Measurements from ENCODE around the gene HECTD4. TPM values are rescaled to one million over a fixed set of nuclear protein-coding genes. Genes with fewer than 3 reads are reported as not detected.
"Not testable (repeated sequence)": the region's sequence is repeated elsewhere in the genome, so short reads cannot be mapped to it uniquely, and the experiment has no call there.

Gene HECTD4
- total RNA-seq, 1 donor from 2014 or later, result 30.5 TPM

GRCh38 chr12:112401903-112402498 is 19.8 kb upstream of the HECTD4 start:
- ATAC-seq, result peak; percentile 26

DNA sequence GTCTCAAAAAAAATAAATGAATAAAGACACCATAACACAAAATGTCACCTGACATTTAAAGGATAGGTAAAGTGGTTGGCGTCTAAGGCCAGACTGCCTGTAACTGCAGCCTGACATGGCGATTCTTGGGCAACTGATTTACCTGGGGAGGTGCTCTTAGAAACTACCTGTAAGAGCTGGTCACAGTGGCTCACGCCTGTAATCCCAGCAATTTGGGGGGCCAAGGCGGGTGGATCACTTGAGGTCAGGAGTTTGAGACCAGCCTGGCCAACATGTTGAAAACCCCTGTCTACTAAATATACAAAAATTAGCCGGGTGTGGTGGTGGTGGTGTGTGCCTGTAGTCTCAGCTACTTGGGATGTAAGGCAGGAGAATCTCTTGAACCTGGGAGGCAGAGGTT is 18.8 kb upstream of the HECTD4 start:
- no peak for ATAC-seq

GRCh38 chr12:112393328-112393727 is 11.1 kb upstream of the HECTD4 start:
- no peak for ATAC-seq

DNA sequence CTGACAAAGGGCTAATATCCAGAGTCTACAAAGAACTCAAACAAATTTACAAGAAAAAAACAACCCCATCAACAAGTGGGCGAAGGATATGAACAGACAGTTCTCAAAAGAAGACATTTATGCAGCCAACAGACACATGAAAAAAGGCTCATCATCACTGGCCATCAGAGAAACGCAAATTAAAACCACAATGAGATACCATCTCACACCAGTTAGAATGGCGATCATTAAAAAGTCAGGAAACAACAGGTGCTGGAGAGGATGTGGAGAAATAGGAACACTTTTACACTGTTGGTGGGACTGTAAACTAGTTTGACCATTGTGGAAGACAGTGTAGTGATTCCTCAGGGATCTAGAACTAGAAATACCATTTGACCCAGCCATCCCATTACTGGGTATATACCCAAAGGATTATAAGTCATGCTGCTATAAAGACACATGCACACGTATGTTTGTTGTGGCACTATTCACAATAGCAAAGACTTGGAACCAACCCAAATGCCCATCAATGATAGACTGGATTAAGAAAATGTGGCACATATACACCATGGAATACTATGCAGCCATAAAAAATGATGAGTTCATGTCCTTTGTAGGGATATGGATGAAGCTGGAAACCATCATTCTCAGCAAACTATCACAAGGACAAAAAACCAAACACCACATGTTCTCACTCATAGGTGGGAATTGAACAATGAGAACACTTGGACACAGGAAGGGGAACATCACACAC is 7.9 kb upstream of the HECTD4 start:
- not testable (repeated sequence) for ATAC-seq

GRCh38 chr12:112389228-112389627 is 7.0 kb upstream of the HECTD4 start:
- ATAC-seq, result no peak

DNA sequence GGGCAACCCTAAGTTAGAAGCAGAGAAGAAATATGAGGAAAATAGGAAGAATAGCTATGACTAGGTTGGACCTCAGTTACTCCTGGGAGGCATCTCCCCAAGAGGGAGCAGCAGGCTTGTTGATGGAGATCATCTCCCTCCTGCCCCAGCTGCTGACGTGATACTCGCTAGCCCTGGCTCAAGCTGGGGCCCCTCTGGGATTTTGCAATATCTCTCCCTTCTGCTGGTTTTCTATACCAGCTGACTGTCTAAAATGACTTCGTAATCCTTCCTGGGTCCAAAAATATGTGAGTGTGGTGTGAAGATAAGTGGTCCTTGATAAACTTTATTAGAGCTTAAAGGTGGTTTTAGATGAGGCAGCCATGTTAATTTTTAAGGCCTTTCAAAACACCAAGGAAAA is 4.5 kb upstream of the HECTD4 start:
- no peak for ATAC-seq

GRCh38 chr12:112382866-112383265 is 635 bp upstream of the HECTD4 start:
- ATAC-seq, result no peak

DNA sequence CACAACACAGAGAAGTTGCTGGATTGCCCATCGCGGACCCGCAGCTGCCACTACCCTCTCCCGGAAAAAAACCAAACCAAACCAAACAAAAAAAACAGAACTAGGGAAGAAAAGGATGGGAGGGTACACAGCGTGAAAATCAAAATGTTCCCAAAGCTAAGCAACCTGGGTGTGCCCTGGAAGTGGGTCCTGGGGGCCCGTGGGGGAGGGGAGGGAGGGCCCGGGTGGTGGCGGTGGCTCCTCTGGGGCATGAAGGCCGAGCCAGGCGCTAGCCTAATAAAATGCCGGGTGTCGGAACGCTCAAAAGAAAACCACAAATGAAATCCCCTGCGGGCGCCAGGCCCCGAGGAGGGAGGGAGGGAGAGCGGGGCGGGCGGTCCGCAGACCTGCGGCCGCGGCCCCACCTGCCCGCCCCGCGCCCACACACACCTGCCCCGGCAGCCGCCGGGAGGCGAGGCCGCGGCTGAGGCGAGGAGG is 787 bp downstream of the HECTD4 start:
- ATAC-seq, result peak; percentile 59

DNA sequence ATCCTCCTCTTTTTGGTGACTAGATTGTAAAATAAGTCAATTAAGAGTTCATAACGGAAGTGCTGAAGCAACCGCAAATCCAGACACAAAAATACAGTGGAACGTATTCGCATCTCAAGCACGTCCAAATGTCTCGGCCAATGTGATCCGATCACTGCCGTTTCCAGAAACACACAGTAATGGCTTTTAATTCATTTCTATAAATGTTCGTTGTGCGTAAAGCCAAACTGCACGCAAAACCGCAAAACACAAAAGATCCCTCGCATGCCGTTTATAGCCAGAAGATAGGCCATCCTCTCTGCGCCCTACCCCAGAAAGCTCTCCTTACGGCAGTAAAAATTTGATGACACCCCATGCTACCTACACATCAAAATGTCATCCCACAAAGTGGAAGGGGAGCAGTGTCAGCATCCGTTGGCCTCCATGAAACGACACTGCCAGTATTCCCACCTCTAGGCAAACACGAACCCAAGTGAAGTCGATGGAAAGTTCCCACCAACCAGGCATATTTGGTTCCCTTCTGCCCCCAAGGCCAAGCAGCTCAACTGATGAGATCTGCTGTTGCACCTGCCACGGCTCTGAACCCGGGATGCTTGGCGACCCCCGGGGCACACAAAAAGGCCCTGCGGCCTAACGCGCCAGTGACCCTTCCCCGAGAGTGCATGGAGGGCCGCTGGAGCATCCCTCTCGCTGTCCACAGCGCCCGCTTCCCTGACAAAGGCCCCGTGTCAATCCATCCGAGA is 1.4 kb downstream of the HECTD4 start:
- ATAC-seq, result peak; percentile 2

DNA sequence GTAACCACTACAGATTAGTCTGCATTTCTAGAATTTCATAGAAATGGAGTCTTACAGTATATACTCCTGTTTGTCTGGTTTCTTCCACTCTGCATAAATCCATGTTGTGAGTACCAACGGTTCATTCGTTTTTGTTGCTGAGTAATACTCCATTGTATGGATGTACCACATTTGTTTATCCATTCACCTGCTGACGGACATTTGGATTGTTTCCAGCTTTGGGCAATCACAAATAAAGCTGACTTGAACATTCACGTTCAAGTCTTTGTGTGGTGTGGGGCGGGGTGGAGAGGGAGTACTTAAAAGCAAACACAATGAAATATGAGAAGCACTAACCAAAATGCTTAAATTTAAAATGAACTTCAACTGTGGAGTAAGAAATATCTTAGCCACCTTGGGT is 7.1 kb downstream of the HECTD4 start:
- ATAC-seq, result peak; percentile 76

DNA sequence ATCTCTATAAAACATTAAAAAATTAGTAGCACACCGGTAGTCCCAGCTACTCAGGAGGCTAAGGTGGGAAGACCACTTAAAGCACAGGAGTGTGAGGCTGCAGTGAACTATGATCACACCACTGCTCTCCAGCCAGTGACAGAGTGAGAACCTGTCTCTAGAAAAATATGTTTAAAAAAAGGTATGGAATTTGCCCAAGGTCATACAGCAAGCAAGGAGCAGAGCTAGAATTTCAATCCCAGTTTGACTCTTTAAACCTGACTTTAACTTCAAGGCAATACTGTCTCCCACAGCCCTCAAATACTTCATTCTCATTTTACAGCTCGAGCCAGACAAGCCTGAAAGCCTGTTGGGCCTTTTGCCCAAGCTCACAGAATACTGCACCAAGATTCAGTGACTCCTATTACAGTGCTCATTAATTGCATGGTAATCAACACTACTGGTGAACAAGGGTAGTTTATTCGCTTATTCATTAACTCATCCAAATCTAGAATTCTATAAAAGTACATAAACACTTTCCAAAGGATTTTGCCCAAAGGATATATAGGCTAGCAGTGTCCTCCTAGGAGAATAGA is 8.0 kb downstream of the HECTD4 start:
- ATAC-seq, result no peak

DNA sequence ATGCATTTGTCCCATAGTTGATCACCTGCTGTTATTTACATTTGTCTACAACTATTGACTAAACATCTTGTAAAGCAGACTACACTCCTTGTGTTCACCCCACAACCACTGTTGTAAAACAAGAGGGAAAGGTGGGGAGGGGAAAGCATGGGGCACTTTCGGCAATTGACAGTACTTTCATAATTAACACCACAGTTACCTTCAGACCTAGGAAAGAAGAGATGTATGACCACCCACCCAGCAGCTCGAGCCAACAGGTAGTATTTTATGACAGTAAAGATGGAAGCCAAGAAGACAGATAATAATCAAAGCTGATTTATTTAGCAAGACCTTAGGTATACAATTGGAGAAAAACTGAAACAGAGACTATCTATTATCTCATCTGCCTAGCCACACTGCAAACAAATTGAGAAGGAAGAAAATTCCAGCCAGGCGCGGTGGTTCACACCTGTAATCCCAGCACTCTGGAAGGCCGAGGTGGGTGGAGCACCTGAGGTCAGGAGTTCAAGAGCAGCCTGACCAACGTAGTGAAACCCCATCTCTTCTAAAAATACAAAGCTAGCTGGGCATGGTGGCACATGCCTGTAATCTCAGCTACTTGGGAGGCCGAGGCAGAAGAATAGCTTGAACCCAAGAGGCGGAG is 11.2 kb downstream of the HECTD4 start:
- no peak for ATAC-seq

DNA sequence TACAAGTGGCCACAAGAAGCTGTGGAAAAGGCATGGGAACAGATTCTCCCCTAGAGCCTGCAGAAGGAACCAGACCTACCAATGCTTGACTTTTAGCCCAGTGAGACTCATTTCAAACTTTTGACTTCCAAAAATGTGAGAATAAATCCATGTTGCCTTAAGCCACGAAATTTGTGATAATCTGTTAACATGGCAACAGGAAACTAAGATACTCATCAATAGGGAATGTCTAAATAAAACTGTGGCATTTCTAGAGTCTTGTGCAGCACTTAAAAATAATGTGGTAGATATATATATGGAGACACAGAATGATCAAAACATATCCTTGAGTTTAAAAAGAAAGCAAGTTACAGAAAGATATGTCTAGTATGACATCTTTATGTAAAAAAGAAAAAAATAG is 12.0 kb downstream of the HECTD4 start:
- ATAC-seq, result no peak

DNA sequence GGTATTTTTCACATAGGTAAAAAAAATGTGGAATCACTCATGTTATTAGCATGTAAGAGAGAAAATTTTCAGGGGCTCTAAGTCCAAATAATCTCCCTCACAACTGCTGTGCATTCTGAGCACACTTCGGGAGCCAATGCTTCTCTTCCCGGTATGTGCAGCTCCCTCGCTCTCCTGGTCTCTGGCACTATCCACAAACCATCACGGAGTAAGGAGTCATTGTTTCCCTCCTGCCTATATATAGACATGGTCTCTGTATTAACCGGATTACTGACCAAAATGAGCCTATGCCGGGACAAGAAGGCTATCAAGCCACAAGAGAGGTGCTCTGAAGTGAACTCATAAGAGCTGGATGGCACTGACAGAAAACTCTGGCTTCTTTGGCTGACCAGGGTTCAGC is 13.4 kb downstream of the HECTD4 start:
- ATAC-seq, result no peak

- ATAC-seq, result no peak
Measured at GRCh38 chr12:112367965-112368364, 14.3 kb downstream of the HECTD4 start.

DNA sequence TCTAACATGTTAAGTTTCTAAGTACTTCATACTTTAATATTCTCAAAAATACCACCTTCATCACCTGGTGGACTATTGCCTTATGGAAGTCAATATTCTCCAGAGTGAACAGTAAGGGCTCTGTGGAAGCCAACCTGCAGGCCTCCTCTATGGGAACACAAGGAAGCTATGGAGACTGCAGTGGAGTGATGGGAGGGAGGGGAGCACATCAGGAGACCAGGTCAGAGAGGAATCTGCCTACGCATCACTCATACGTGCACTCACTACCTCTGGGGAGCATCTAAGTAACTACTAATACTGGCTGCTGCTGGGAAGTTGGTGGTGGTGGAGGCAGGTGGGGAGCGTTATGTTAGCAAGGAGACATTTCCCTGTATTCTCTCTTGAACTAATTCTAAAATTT is 19.9 kb downstream of the HECTD4 start:
- ATAC-seq, result no peak

- ATAC-seq, result no peak
Measured at GRCh38 chr12:112361271-112361670, 21.0 kb downstream of the HECTD4 start.

DNA sequence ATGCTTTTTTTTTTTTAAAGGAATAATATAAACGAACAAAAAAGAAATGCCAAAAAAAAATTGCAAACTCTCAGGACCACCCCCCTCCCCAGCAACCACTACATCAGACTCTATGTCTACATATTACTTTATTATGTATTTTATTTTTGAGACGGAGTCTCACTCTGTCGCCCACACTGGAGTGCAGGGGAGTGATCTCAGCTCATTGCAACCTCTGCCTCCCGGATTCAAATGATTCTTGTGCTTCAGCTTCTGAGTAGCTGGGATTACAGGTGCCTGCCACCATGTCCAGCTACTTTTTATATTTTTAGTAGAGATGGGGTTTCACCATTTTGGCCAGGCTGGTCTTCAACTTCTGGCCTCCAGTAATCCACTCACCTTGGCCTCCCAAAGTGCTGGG is 22.9 kb downstream of the HECTD4 start:
- no peak for ATAC-seq

DNA sequence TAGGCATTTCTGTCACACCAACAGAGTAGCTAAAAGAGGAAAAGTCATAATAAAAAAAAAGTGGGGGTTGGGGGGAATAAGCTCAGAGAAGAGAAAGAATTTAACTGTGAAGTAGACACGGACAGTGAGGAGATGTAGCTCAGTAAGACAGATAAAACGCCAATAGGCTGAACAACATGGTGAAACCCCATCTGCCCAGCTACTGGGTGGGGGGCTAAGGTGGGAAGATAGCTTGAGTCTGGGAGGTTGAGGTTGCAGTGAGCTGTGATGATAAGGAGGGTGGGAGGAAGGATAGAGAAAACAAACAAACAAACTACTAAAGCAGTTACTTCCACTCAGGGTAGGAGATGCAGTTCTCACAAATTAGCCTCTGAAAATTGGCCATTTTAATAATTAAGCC is 25.0 kb downstream of the HECTD4 start:
- no peak for ATAC-seq

DNA sequence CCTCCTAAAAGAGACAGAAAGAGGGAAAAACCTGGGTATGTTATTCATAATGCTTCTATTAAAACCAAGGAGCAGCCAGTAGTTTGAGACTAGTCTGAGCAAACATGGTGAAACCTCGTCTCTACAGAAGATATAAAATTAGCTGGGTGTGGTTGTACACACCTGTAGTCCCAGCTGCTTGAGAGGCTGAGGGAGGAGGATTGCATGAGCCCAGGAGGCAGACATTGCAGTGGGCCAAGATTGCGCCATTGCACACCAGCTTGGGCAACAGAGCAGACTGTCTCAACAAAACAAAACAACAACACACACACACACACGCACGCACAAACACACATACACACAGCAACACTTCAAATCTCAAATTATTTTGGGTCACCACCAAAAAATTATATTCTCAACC is 27.8 kb downstream of the HECTD4 start:
- ATAC-seq, result no peak

- peak; percentile 76 for ATAC-seq
Measured at GRCh38 chr12:112353393-112353792, 28.8 kb downstream of the HECTD4 start.

DNA sequence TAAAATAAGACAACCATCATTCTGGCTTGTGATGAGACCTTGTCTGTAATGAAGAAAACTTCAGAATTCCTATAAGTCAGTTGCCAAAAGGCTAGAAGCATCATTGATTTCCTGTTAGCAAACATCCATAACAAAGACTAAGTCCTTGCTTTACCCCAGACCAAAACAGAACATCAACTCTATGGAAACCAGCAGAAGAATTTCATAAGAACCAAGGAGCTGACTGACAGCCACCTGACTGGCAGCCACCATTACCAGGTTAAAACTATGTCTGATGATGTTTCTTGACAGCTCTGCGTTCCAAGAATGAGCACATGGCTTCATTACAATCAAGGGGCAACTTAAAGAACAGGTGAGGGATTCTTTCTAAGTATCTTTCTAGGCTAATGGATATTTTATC is 29.3 kb downstream of the HECTD4 start:
- ATAC-seq, result peak; percentile 54
